Upper lobe of right lung (tissue), 1 donor: ENCODE results near the gene OTOP2. TPM values are rescaled to one million over a fixed set of nuclear protein-coding genes. Genes with fewer than 3 reads are reported as not detected.

Experiments used
- ATAC-seq: fragments of 200-7000 bp; cut with Tn5 transposase; one replicate; pipeline ENCODE4 v1.9.1; 2020; ENCODE audit warnings: mild to moderate bottlenecking, moderate library complexity
- DNase-seq: peaks from one replicate; pipeline ENCODE4 v3.0.0-alpha.2; 2020
- H3K27ac ChIP-seq: fragments of 200-600 bp; one replicate; pipeline ENCODE4 v1.8.0; 2022
- H3K27me3 ChIP-seq: fragments of 200-600 bp; one replicate; pipeline ENCODE4 v1.8.0; 2022; ENCODE audit warnings: mild to moderate bottlenecking
- H3K36me3 ChIP-seq: fragments of 200-600 bp; one replicate; pipeline ENCODE4 v1.8.0; 2022
- H3K4me1 ChIP-seq: fragments of 200-600 bp; one replicate; pipeline ENCODE4 v1.8.0; 2022
- H3K4me3 ChIP-seq: fragments of 200-600 bp; one replicate; pipeline ENCODE4 v1.8.0; 2022; ENCODE audit warnings: mild to moderate bottlenecking
- H3K9me3 ChIP-seq: fragments of 200-600 bp; one replicate; pipeline ENCODE4 v1.8.0; 2022
- intact Hi-C: fragments of 100-400 bp; cut with DNase I; formaldehyde crosslinking; loops from one replicate; pipeline ENCODE4 v1.11.0; 2022
- total RNA-seq: library from RNA; stranded (reverse); fragmentation: NEBNext Ultra II Directional; extraction: Animal tissue kit (Norgen Biotek cat#: 25700); gene quantifications from one replicate; pipeline ENCODE4 v1.2.1, GENCODE V29; 2021
- TF ChIP-seq, protein P1 (sequence below): fragments of 200-600 bp; IDR thresholded peaks from one replicate; pipeline ENCODE4 v1.8.0; 2022; ENCODE audit warnings: antibody characterized with exemption
- donor health status: DM: no; HTN: yes; CAD: no; lungs with severe emphysema.

Gene OTOP2
- total RNA-seq, 1 donor from 2014 or later, result not detected

DNA sequence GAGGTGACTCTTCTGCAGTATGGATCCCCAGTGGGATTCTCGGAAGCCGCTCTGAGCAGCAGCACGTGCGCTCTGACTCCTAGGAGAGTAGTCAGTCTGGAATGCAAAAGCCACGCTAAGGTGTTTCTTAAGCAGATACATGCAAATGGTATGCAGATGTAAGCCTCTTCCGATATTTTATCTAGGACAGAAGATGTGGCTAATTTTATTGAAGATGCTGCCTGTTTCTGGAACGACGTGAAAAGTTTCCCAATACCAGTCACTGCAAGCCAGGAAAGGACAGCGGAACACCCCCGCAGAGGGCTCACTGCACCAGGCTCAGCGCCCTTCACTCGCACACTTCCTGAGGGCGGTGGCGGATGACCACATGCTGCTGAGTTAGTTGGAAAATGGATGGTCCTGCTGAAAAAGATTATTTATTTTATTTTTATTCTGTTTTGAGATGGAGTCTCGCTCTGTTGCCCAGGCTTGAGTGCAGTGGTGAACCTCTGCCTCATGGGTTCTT lies 40.8 kb upstream of the OTOP2 start:
- H3K27me3 ChIP-seq, result peaks cover 1% of the 10 kb centered on the region
- TF ChIP-seq, protein P1, sequence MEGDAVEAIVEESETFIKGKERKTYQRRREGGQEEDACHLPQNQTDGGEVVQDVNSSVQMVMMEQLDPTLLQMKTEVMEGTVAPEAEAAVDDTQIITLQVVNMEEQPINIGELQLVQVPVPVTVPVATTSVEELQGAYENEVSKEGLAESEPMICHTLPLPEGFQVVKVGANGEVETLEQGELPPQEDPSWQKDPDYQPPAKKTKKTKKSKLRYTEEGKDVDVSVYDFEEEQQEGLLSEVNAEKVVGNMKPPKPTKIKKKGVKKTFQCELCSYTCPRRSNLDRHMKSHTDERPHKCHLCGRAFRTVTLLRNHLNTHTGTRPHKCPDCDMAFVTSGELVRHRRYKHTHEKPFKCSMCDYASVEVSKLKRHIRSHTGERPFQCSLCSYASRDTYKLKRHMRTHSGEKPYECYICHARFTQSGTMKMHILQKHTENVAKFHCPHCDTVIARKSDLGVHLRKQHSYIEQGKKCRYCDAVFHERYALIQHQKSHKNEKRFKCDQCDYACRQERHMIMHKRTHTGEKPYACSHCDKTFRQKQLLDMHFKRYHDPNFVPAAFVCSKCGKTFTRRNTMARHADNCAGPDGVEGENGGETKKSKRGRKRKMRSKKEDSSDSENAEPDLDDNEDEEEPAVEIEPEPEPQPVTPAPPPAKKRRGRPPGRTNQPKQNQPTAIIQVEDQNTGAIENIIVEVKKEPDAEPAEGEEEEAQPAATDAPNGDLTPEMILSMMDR, result no peak

DNA sequence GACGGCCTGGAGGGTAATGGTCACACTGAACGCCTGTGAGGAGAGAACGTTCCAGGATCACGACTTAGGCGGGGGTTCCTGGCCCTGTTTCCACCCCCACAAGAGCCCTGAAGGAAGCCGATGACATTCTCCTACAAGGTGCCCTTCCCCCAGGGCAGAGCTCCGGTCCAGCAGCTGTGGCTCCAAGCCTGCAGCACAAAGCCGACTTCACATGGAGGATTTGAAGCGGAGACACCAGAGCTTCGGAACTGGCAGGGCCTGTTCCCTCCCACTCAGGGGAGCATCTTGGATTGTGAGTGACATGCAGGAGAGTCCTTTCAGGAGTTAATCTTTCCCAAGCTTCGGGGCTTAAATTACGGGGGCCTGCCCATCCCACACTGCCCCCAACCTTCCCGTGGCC lies 35.6 kb upstream of the OTOP2 start:
- no peak overlapping the region for H3K27ac ChIP-seq
- H3K27me3 ChIP-seq, result peaks cover 45% of the 10 kb centered on the region
- no peaks in the 10 kb centered on the region for H3K4me1 ChIP-seq
- TF ChIP-seq, protein P1, result no peak
- DNase-seq (no peak), ATAC-seq (no peak)
- H3K9me3 ChIP-seq, result no peaks in the 10 kb centered on the region
- intact Hi-C loops, result no loop called here
- no peak overlapping the region for H3K4me3 ChIP-seq
- H3K36me3 ChIP-seq, result no peaks in the 10 kb centered on the region

More for the DNA sequence above, 40.8 kb upstream of the OTOP2 start:
- no peak overlapping the region for H3K4me3 ChIP-seq
- DNase-seq (no peak), ATAC-seq (peak; percentile 71)
- H3K4me1 ChIP-seq, result no peaks in the 10 kb centered on the region
- H3K9me3 ChIP-seq, result no peaks in the 10 kb centered on the region
- H3K36me3 ChIP-seq, result no peaks in the 10 kb centered on the region
- no peak overlapping the region for H3K27ac ChIP-seq
- intact Hi-C loops, result no loop called here

DNA sequence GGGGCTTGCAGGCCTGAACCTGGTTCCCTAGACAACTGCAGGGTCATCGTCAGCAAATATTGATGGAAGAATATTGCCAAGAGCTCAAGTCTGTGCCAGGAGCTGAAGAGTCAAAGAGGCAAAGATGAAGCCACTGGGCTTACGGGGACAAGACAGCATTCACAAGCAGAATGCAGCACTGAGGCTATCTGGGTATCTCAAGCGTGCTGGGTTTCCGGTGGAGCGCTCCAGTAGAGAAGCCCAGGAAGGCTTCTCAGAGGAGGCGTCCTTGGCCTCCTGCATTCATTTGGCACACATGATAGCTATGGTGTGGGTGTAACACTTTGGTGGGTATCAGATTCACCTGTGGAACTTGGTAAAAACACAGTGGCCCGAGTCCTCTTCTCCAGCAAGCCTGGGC lies 33.5 kb upstream of the OTOP2 start:
- H3K27ac ChIP-seq, result no peak overlapping the region
- ATAC-seq (no peak), DNase-seq (no peak)
- H3K36me3 ChIP-seq, result no peaks in the 10 kb centered on the region
- H3K9me3 ChIP-seq, result no peaks in the 10 kb centered on the region
- H3K4me3 ChIP-seq, result no peak overlapping the region
- intact Hi-C loops, result no loop called here
- TF ChIP-seq, protein P1, result no peak
- peaks cover 64% of the 10 kb centered on the region for H3K27me3 ChIP-seq
- no peaks in the 10 kb centered on the region for H3K4me1 ChIP-seq

DNA sequence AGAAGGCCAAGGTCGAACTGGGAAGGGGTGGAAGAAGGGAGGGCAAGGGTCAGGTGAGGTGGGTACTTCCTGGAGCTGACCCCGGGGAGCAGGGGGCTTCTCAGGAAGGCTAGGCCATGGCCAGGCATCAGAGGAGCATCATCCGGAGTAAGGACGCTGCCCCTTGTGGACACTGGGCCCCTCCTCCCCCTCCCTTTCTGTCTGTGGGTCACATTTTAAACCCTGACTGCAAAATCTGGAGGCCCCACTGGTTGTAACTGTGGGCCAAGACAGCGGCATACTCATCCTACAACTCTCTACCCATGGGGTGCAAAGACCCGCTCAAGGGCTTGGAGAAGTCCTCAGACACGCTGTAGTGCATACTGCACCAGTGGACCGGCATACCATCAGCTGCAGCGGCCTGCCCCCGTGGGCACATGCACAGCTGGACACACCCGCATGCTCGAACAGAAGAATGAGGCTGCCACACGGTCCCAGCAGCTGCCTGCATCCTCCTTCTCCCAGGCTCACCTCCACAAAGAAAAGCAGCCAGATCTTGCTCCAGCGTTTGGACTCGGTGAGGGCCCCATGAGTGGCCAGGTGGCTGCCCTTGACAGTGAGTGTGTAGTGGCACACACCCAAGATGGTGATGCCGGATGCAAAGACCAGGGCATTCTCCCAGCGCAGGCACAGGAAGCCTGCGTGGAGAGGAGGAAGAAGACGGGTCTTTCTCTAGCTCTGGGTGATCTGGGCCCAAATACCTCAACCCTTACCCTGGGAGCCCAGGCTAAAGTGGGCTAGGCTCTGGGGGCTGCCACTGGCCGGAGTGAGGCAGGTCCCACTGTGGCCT lies 31.8 kb upstream of the OTOP2 start:
- no peak overlapping the region for H3K27ac ChIP-seq
- peaks cover 69% of the 10 kb centered on the region for H3K27me3 ChIP-seq
- H3K36me3 ChIP-seq, result no peaks in the 10 kb centered on the region
- intact Hi-C loops, result no loop called here
- H3K4me1 ChIP-seq, result no peaks in the 10 kb centered on the region
- H3K9me3 ChIP-seq, result no peaks in the 10 kb centered on the region
- no peak overlapping the region for H3K4me3 ChIP-seq
- peak; percentile 59 for ATAC-seq
- TF ChIP-seq, protein P1, result no peak
- no peak for DNase-seq

DNA sequence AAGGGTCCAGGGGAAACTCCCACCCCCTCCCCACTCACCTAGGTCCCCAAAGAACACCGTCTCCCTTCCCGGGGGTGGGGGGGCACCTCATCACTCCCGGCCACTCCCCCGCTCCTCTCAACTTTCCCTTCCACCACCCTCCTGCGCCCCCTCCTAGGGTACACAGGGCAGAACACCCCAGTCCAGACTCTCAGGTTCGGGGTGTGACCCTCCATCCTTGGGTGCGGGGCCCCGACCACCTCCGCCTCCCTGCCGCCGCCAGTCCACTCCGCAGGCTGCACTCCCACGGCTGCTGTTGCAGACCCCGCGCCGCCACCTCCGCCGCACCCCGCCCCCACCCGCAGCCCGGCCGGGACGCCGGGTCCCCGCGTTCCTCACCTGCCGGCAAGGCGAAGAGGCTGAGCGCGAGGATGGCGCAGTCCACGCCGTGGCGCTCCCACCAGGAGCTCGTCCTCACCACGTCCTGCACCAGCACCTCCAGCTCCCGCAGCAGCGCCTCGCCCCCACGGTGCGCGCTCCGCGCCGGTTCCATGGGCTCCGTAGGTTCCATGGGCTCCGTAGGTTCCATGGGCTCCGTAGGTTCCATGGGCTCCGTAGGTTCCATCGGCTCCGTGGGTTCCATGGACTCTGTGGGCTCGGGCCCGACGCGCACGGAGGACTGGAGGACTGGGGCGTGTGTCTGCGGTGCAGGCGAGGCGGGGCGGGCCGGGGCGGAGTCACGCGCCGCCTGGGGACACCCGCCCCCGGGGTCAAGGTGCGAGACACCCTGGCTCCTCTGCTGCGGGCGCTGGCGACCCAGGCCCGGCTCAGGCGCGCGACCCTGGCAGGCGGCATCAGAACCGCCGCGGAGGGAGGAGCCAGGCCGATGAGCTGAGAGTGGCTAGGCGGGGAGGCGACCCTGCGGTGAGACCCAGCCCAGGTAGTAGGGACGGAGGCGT lies 30.8 kb upstream of the OTOP2 start, which contains the start of gene FADS6:
Gene FADS6, minus strand, starts transcription at position 660 of the 938 bp plus-strand sequence. Its CDS starts 38 bp downstream, at position 622.
- TF ChIP-seq, protein P1, result no peak
- Histone ChIP-seq H3K9me3 (no peaks in the 10 kb centered on the region), H3K27me3 (peaks cover 68% of the 10 kb centered on the region), H3K4me1 (no peaks in the 10 kb centered on the region), H3K27ac (no peak within 1 kb of the TSS), H3K4me3 (no peak within 1 kb of the TSS), H3K36me3 (no peaks in the 10 kb centered on the region)
- intact Hi-C loops, result no loop called here
- peak; percentile 40 for ATAC-seq
- no peak for DNase-seq
